T-cell (primary cell): ENCODE data around the gene PLBD1. TPM values are rescaled to one million over a fixed set of nuclear protein-coding genes. Genes with fewer than 3 reads are reported as not detected.

Experiments used
- ATAC-seq, 4 experiments: fragments of 200-7000 bp in 3 of 4; fragments of 150-1000 bp in 1 of 4; cut with Tn5 transposase; replicated peaks in 1 of 4; 1 replicate in 3 of 4; 2 replicates in 1 of 4; pipeline ENCODE4 v1.10.0; 2021; ENCODE audit warnings: moderate library complexity in 3 of 4, mild to moderate bottlenecking in 2 of 4, moderate number of reproducible peaks in 1 of 4
- CTCF ChIA-PET, 2 donors: fragments of 300-600 bp; sonication (Branson Sonifier 250); formaldehyde crosslinking; loops; one replicate each; lab custom pipeline; 2022; ENCODE audit warnings: antibody characterized with exemption in 2 of 2; lab: Charles Lee
- POLR2A ChIA-PET, 2 donors: fragments of 300-600 bp; sonication (Branson Sonifier 250); formaldehyde crosslinking; loops; one replicate each; lab custom pipeline; 2022; ENCODE audit warnings: antibody characterized with exemption in 2 of 2; lab: Charles Lee
- DNase-seq, 35 experiments: peaks; one replicate each; pipeline versions ENCODE4 v3.0.0 to v3.0.0-alpha.2; 2013 to 2023
- H3K27ac ChIP-seq: one replicate; pipeline ENCODE4 v1.5.1; 2013; ENCODE audit warnings: low read length
- H3K27me3 ChIP-seq, 2 experiments: replicated peaks in 1 of 2; 1 replicate in 1 of 2; 2 replicates in 1 of 2; pipeline versions ENCODE4 v1.6.1 to v1.7.0; 2013; ENCODE audit warnings: low read length in 1 of 2, mixed read lengths in 1 of 2; ENCODE audit not compliant: control insufficient read depth in 2 of 2, insufficient read depth in 2 of 2; ENCODE audit errors: extremely low read depth in 1 of 2
- H3K36me3 ChIP-seq, 2 donors: 1 replicate in 1 of 2; 2 replicates in 1 of 2; pipeline versions ENCODE4 v1.6.1 to v1.7.0; 2013; ENCODE audit warnings: low read length in 1 of 2; ENCODE audit not compliant: control insufficient read depth in 2 of 2, insufficient read depth in 1 of 2; ENCODE audit errors: extremely low read depth in 1 of 2
- H3K4me1 ChIP-seq, 2 experiments: 1 replicate in 1 of 2; 2 replicates in 1 of 2; pipeline versions ENCODE4 v1.6.1 to v1.7.0; 2013; ENCODE audit warnings: low read length in 2 of 2, mixed read lengths in 1 of 2; ENCODE audit not compliant: insufficient read depth in 2 of 2, control insufficient read depth in 1 of 2; ENCODE audit errors: extremely low read depth in 1 of 2
- H3K4me3 ChIP-seq, 2 donors: 1 replicate in 1 of 2; 2 replicates in 1 of 2; pipeline versions ENCODE4 v1.5.1 to v1.7.0; 2013; ENCODE audit warnings: mild to moderate bottlenecking in 2 of 2, low read length in 1 of 2, moderate library complexity in 1 of 2; ENCODE audit not compliant: control insufficient read depth in 1 of 2; ENCODE audit errors: extremely low read depth in 1 of 2
- H3K9me3 ChIP-seq: 2 replicates; pipeline ENCODE4 v1.7.0; 2013
- H3K27ac Mint-ChIP-seq, 2 donors: one replicate each; pipeline ENCODE4 v1.8.0; 2020 to 2021; ENCODE audit warnings: mild to moderate bottlenecking in 2 of 2, mixed read lengths in 2 of 2
- H3K27me3 Mint-ChIP-seq, 2 donors: one replicate each; pipeline ENCODE4 v1.8.0; 2021 to 2022; ENCODE audit warnings: mixed read lengths in 2 of 2
- H3K36me3 Mint-ChIP-seq: one replicate; pipeline ENCODE4 v1.8.0; 2021; ENCODE audit warnings: mixed read lengths
- H3K4me1 Mint-ChIP-seq, 3 donors: one replicate each; pipeline ENCODE4 v1.8.0; 2020 to 2022; ENCODE audit warnings: mixed read lengths in 3 of 3, mild to moderate bottlenecking in 1 of 3
- H3K4me3 Mint-ChIP-seq, 3 donors: one replicate each; pipeline ENCODE4 v1.8.0; 2020 to 2022; ENCODE audit warnings: mild to moderate bottlenecking in 3 of 3, mixed read lengths in 3 of 3, moderate library complexity in 3 of 3
- H3K9me3 Mint-ChIP-seq, 3 donors: one replicate each; pipeline ENCODE4 v1.8.0; 2020 to 2022; ENCODE audit warnings: mixed read lengths in 3 of 3
- WGBS: methylation state at CpG from one replicate; pipeline ENCODE4 v1.1.5; 2013; ENCODE audit warnings: missing lambda C conversion rate; ENCODE audit not compliant: insufficient coverage; 5-methylcytosine and 5-hydroxymethylcytosine counted together
- total RNA-seq, 35 experiments: library from RNA in 6 of 35; stranded (reverse) in 6 of 35; fragments of 120-200 nt in 1 of 35; gene quantifications; one replicate each; pipeline versions ENCODE4 v1.2.1 to v1.2.4 and lab custom pipeline; 2013 to 2026

PLBD1 gene
- total RNA-seq, 5 donors from 2014 or later (not counting 1 experiment from before 2014, with no cell fraction given) = 0.13 to 0.57 (median 0.20) TPM

DNA sequence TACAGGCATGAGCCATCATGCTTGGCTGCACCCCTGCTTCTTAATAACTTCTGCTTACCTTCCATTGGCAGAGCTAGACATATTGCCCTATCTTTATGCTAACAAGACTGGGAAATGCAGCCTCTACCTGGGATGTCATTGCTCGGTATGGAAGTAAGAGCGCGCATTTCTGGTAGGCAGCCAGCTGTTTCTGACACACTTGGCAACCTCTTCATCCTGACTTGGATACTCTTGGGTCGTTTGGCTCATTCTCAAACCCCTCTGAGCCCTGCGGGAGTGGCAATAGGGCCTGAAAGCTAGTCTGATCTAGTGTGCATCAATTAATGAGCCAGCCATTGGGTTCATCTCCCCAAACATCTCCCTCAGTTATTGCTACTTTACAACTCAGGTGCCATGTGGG lies 5.4 kb upstream of the PLBD1 start:
- ChIA-PET POLR2A (no interaction called here), CTCF (no interaction called here)
- Histone ChIP-seq H3K27me3 (peaks cover 2 to 9% of the 10 kb centered on the region in 2 experiments), H3K9me3 (no peaks in the 10 kb centered on the region), H3K27ac (no peak overlapping the region), H3K36me3 (no peaks in the 10 kb centered on the region), H3K4me3 (no peak overlapping the region), H3K4me1 (peaks cover 0 to 12% of the 10 kb centered on the region in 2 experiments)
- no peak overlapping the region for H3K27ac Mint-ChIP-seq
- ATAC-seq = no peak
- 91% methylated on average over 3 of the region's 5 CpGs for WGBS
- peaks cover 22 to 23% (median 22%) of the 10 kb centered on the region in 3 donors for H3K4me1 Mint-ChIP-seq
- peaks cover 22 to 26% of the 10 kb centered on the region in 2 donors for H3K27me3 Mint-ChIP-seq
- no peak overlapping the region for H3K4me3 Mint-ChIP-seq
- H3K9me3 Mint-ChIP-seq = no peaks in the 10 kb centered on the region
- no peaks in the 10 kb centered on the region for H3K36me3 Mint-ChIP-seq
- no peak for DNase-seq

DNA sequence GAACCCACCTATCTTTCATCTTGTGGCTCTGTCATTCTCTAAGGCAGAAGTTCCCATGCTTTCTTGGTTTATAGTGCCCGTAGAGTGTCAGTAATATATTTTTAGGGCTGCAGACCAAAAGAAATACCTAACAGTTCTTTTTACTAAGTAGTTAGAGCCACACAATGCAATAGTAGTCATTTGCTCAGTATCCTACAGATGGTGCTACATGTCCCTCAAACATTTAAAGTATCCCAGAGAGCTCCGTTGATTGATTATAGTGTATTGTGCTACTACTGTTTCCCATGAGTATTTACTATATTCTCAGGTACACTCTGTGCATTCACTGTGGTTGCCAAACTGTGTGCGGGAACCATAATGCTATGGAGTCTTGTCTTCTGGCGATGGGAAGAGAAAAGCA lies 4.7 kb upstream of the PLBD1 start:
- Histone ChIP-seq H3K27me3 (peaks cover 3 to 15% of the 10 kb centered on the region in 2 experiments), H3K27ac (no peak overlapping the region), H3K4me1 (peaks cover 0 to 11% of the 10 kb centered on the region in 2 experiments), H3K9me3 (no peaks in the 10 kb centered on the region), H3K36me3 (no peaks in the 10 kb centered on the region), H3K4me3 (no peak overlapping the region)
- H3K9me3 Mint-ChIP-seq = no peaks in the 10 kb centered on the region
- no CpG with 5 or more reads among the region's 4 CpGs for WGBS
- ChIA-PET CTCF (interaction anchor here in 1 of 2 donors (0.9 kb wide), 1 partner anchor 14 kb away, joined by 3 read pairs; no protein-coding TSS in a partner anchor), POLR2A (no interaction called here)
- no peak overlapping the region for H3K4me3 Mint-ChIP-seq
- peaks cover 27 to 29% of the 10 kb centered on the region in 2 donors for H3K27me3 Mint-ChIP-seq
- DNase-seq (no peak), ATAC-seq (no peak)
- no peak overlapping the region for H3K27ac Mint-ChIP-seq
- no peaks in the 10 kb centered on the region for H3K36me3 Mint-ChIP-seq
- peaks cover 17 to 19% (median 17%) of the 10 kb centered on the region in 3 donors for H3K4me1 Mint-ChIP-seq

DNA sequence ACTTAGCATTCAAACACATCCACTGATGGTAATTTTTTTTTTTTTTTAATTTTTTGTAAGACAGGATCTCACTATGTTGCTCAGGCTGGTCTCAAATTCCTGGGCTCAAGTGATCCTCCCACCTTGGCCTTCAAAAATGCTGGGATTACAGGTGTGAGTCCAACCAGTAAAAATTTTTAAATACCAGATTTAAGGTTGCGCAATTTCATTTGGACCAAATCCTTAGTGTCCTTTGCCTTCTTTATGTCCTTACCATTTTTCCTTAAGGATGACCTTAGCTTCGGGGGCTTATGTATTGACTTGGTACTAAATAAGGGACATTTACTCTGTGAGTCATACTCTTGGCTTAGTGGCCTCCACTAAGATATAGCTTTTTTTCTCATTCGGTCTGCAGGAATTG lies 4.1 kb upstream of the PLBD1 start:
- Histone ChIP-seq H3K36me3 (no peaks in the 10 kb centered on the region), H3K9me3 (no peaks in the 10 kb centered on the region), H3K27ac (no peak overlapping the region), H3K4me1 (peaks cover 0 to 10% of the 10 kb centered on the region in 2 experiments), H3K4me3 (no peak overlapping the region), H3K27me3 (peaks cover 3 to 21% of the 10 kb centered on the region in 2 experiments)
- no peak for DNase-seq
- no peaks in the 10 kb centered on the region for H3K36me3 Mint-ChIP-seq
- H3K9me3 Mint-ChIP-seq = no peaks in the 10 kb centered on the region
- CTCF ChIA-PET = interaction anchor here (0.9 to 1.3 kb wide), 2 partner anchors 9 to 13 kb away, joined by 3 read pairs; no protein-coding TSS in a partner anchor
- WGBS = no CpG with 5 or more reads among the region's 3 CpGs
- H3K4me3 Mint-ChIP-seq = no peak overlapping the region
- H3K4me1 Mint-ChIP-seq = peaks cover 11 to 16% (median 15%) of the 10 kb centered on the region in 3 donors
- POLR2A ChIA-PET = no interaction called here
- peaks cover 29 to 32% of the 10 kb centered on the region in 2 donors for H3K27me3 Mint-ChIP-seq
- H3K27ac Mint-ChIP-seq = no peak overlapping the region
- no peak for ATAC-seq

DNA sequence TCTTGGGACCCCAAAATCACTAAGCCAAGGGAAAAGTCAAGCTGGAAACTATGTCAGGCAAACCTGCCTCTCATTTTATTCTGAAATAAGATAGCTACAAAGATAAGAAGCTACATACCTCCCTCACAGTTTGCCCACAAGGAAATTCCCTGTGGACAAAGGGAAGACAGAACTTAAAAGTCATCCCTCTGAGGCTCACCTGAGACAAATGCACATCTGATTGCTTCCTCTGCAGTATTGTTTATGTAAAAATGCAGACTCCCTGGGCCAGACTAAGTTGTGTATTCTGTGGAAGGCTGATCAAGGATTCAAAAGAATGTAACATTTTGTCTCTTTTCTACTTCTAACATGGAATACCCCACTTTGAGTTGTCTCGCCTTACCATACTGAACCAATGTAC lies 2.5 kb upstream of the PLBD1 start:
- Mint-ChIP-seq H3K4me3 (no peak overlapping the region), H3K36me3 (no peaks in the 10 kb centered on the region), H3K9me3 (no peaks in the 10 kb centered on the region), H3K4me1 (peaks cover 0 to 8% (median 7%) of the 10 kb centered on the region in 3 donors), H3K27me3 (peaks cover 33 to 42% of the 10 kb centered on the region in 2 donors), H3K27ac (no peak overlapping the region)
- no peaks in the 10 kb centered on the region for H3K36me3 ChIP-seq
- H3K4me1 ChIP-seq = peaks cover 0 to 9% of the 10 kb centered on the region in 2 experiments
- DNase-seq (no peak), ATAC-seq (no peak)
- 100% methylated on average over 1 of the region's 1 CpG for WGBS
- ChIA-PET CTCF (interaction anchor here (0.6 to 1.3 kb wide), 2 partner anchors 10 to 405 kb away, joined by 3 read pairs; no protein-coding TSS in a partner anchor), POLR2A (no interaction called here)
- H3K27me3 ChIP-seq = peaks cover 8 to 23% of the 10 kb centered on the region in 2 experiments
- H3K4me3 ChIP-seq = no peak overlapping the region
- no peak overlapping the region for H3K27ac ChIP-seq
- H3K9me3 ChIP-seq = no peaks in the 10 kb centered on the region

DNA sequence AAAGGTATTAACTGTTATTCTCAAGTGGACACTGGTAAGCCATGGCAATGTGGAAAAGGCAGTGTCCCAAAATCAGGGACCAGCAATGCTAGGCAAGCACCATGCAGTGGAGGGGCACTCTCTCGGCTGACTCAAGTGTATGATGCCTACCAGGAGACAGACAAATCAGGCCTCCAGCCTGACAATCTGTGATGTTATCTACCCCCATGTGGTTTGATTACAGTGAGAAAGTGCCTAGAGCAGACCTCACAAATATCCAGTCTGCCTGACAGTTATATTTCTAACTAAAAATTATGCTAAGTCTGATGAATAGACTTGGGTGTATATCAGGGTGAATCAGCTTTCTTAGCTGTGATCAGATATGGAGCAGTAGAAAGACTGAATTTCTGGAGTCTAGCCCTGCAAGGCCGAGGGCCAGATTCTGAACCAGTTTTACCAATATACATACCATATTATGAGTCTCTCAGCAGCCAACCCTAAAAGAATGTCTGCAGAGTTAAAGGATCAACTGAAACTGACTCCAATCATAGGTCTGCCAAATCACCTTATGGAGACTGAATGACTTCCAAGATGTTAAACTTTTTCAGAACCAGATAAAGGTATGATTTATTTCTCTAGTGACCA lies 3.2 kb downstream of the PLBD1 start:
- no peak overlapping the region for H3K27ac Mint-ChIP-seq
- 60% methylated on average over 1 of the region's 2 CpGs for WGBS
- H3K4me3 Mint-ChIP-seq = no peak overlapping the region
- no peak overlapping the region for H3K27ac ChIP-seq
- DNase-seq (no peak), ATAC-seq (no peak)
- ChIA-PET POLR2A (interaction anchor here in 1 of 2 donors (0.5 kb wide), 1 partner anchor 409 kb away, joined by 7 read pairs; no protein-coding TSS in a partner anchor), CTCF (no interaction called here)
- H3K4me1 Mint-ChIP-seq = peaks cover 7 to 16% (median 14%) of the 10 kb centered on the region in 3 donors
- peaks cover 15 to 32% of the 10 kb centered on the region in 2 donors for H3K27me3 Mint-ChIP-seq
- H3K4me3 ChIP-seq = no peak overlapping the region
- H3K9me3 Mint-ChIP-seq = no peaks in the 10 kb centered on the region
- H3K36me3 Mint-ChIP-seq = no peaks in the 10 kb centered on the region
- peaks cover 8 to 20% of the 10 kb centered on the region in 2 experiments for H3K27me3 ChIP-seq
- peaks cover 5 to 14% of the 10 kb centered on the region in 2 experiments for H3K4me1 ChIP-seq
- no peaks in the 10 kb centered on the region for H3K36me3 ChIP-seq
- H3K9me3 ChIP-seq = no peaks in the 10 kb centered on the region

DNA sequence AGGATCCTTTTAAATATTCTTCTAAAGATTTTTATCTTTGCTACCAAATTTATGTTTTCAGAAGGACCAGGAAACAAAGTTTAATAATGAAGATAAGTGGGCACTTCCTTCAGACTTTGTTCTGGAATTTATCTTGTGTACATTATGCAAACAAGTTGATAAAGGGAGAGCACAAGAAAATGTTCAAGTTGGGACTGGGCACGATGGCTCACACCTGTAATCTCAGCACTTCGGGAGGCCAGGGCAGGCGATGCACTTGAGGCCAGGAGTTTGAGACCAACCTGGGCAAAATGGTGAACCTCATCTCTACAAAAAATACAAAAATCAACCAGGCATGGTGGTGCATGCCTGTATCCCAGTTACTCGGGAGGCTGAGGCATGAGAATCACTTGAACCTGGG lies 4.6 kb downstream of the PLBD1 start:
- Mint-ChIP-seq H3K4me1 (peaks cover 7 to 19% (median 19%) of the 10 kb centered on the region in 3 donors), H3K27ac (no peak overlapping the region), H3K27me3 (peaks cover 6 to 24% of the 10 kb centered on the region in 2 donors), H3K36me3 (no peaks in the 10 kb centered on the region), H3K4me3 (no peak overlapping the region), H3K9me3 (no peaks in the 10 kb centered on the region)
- Histone ChIP-seq H3K4me1 (peaks cover 5 to 13% of the 10 kb centered on the region in 2 experiments), H3K27me3 (peaks cover 6 to 14% of the 10 kb centered on the region in 2 experiments), H3K9me3 (no peaks in the 10 kb centered on the region), H3K4me3 (no peak overlapping the region), H3K27ac (no peak overlapping the region), H3K36me3 (no peaks in the 10 kb centered on the region)
- 79% methylated on average over 2 of the region's 4 CpGs for WGBS
- DNase-seq (no peak), ATAC-seq (no peak)
- CTCF ChIA-PET = interaction anchor here in 1 of 2 donors (0.7 kb wide), 4 partner anchors 51 to 1294 kb away, joined by 3 to 6 read pairs (median 4); no protein-coding TSS in a partner anchor
- POLR2A ChIA-PET = no interaction called here
